CD4-positive, alpha-beta T cell (primary cell): ENCODE measurements around the gene MARCHF6. TPM values are rescaled to one million over a fixed set of nuclear protein-coding genes. Genes with fewer than 3 reads are reported as not detected.

Experiments used
- ATAC-seq: fragments of 200-7000 bp; cut with Tn5 transposase; one replicate; pipeline ENCODE4 v1.10.0; 2022; ENCODE audit warnings: mild to moderate bottlenecking; ENCODE audit not compliant: poor library complexity
- CTCF ChIA-PET: fragments of 350-600 bp; sonication (Branson Sonifier 250); formaldehyde crosslinking; loops from one replicate; lab custom pipeline; 2021; ENCODE audit warnings: antibody characterized with exemption, inconsistent platforms; lab: Charles Lee
- POLR2A ChIA-PET: fragments of 350-600 bp; sonication (Branson Sonifier 250); formaldehyde crosslinking; loops from one replicate; lab custom pipeline; 2021; ENCODE audit warnings: antibody characterized with exemption, inconsistent platforms; lab: Charles Lee
- DNase-seq, 14 experiments: peaks; one replicate each; pipeline ENCODE4 v3.0.0-alpha.2; 2013 to 2020; ENCODE audit warnings: mixed read lengths in 2 of 14
- H3K27ac ChIP-seq, 2 donors: one replicate each; pipeline versions ENCODE4 v1.5.1 to v1.7.0; 2013; ENCODE audit warnings: low read length in 2 of 2, low read depth in 1 of 2, mild to moderate bottlenecking in 1 of 2
- H3K27me3 ChIP-seq, 2 experiments: 1 replicate in 1 of 2; 2 replicates in 1 of 2; pipeline versions ENCODE4 v1.6.1 to v1.7.0; 2013; ENCODE audit warnings: low read length in 2 of 2, control low read depth in 1 of 2, mild to moderate bottlenecking in 1 of 2, moderate library complexity in 1 of 2; ENCODE audit not compliant: insufficient read depth in 2 of 2, control insufficient read depth in 1 of 2
- H3K36me3 ChIP-seq: one replicate; pipeline ENCODE4 v1.6.1; 2013; ENCODE audit warnings: low read length, control low read depth; ENCODE audit not compliant: insufficient read depth
- H3K4me1 ChIP-seq: one replicate; pipeline ENCODE4 v1.6.1; 2013; ENCODE audit warnings: low read length, control low read depth; ENCODE audit not compliant: insufficient read depth
- H3K4me3 ChIP-seq: one replicate; pipeline ENCODE4 v1.5.1; 2013; ENCODE audit warnings: mild to moderate bottlenecking, low read length, moderate library complexity
- H3K9me3 ChIP-seq, 2 experiments: 1 replicate in 1 of 2; 2 replicates in 1 of 2; pipeline versions ENCODE4 v1.6.1 to v1.7.0; 2013; ENCODE audit warnings: low read length in 2 of 2, mild to moderate bottlenecking in 2 of 2, control low read depth in 1 of 2, moderate library complexity in 1 of 2; ENCODE audit not compliant: control insufficient read depth in 1 of 2, insufficient read depth in 1 of 2
- H3K27ac Mint-ChIP-seq: one replicate; pipeline ENCODE4 v1.8.0; 2020; ENCODE audit warnings: mixed read lengths
- H3K27me3 Mint-ChIP-seq: one replicate; pipeline ENCODE4 v1.8.0; 2021; ENCODE audit warnings: mixed read lengths
- H3K36me3 Mint-ChIP-seq: one replicate; pipeline ENCODE4 v1.8.0; 2021; ENCODE audit warnings: low read depth, mixed read lengths
- H3K4me1 Mint-ChIP-seq: one replicate; pipeline ENCODE4 v1.8.0; 2021; ENCODE audit warnings: low read depth, mixed read lengths
- H3K4me3 Mint-ChIP-seq: one replicate; pipeline ENCODE4 v1.8.0; 2020; ENCODE audit warnings: mild to moderate bottlenecking, mixed read lengths
- H3K9me3 Mint-ChIP-seq: one replicate; pipeline ENCODE4 v1.8.0; 2020; ENCODE audit warnings: mixed read lengths
- intact Hi-C, 2 experiments: fragments of 100-400 bp; cut with DNase I in 1 of 2; cut with micrococcal nuclease in 1 of 2; formaldehyde crosslinking; loops; one replicate each; pipeline versions ENCODE4 v1.15.1 to v1.9.0; 2023 to 2025; cut with DNase I, micrococcal nuclease
- total RNA-seq, 174 experiments: library from RNA in 2 of 174; stranded (reverse) in 2 of 174; gene quantifications; one replicate each; pipeline ENCODE4 v1.2.3 and lab custom pipeline; 2021 to 2026
- TF ChIP-seq, protein P1 (sequence below): fragments of 200-600 bp; IDR thresholded peaks from one replicate; pipeline ENCODE4 v1.8.0; 2022; ENCODE audit warnings: antibody characterized with exemption, mild to moderate bottlenecking

MARCHF6 gene
- total RNA-seq, 2 experiments from 2014 or later = 176 to 182 TPM

GRCh38 chr5:10330511-10331230, 22.8 kb upstream of the MARCHF6 start:
- Histone ChIP-seq H3K4me3 (no peak overlapping the region), H3K9me3 (peaks cover 0 to 7% of the 10 kb centered on the region in 2 experiments), H3K27ac (no peak overlapping the region), H3K27me3 (peaks cover 29 to 34% of the 10 kb centered on the region in 2 experiments), H3K4me1 (peaks cover 13% of the 10 kb centered on the region), H3K36me3 (no peaks in the 10 kb centered on the region)
- H3K4me3 Mint-ChIP-seq = no peak overlapping the region
- H3K36me3 Mint-ChIP-seq = no peaks in the 10 kb centered on the region
- no peaks in the 10 kb centered on the region for H3K9me3 Mint-ChIP-seq
- TF ChIP-seq, protein P1, sequence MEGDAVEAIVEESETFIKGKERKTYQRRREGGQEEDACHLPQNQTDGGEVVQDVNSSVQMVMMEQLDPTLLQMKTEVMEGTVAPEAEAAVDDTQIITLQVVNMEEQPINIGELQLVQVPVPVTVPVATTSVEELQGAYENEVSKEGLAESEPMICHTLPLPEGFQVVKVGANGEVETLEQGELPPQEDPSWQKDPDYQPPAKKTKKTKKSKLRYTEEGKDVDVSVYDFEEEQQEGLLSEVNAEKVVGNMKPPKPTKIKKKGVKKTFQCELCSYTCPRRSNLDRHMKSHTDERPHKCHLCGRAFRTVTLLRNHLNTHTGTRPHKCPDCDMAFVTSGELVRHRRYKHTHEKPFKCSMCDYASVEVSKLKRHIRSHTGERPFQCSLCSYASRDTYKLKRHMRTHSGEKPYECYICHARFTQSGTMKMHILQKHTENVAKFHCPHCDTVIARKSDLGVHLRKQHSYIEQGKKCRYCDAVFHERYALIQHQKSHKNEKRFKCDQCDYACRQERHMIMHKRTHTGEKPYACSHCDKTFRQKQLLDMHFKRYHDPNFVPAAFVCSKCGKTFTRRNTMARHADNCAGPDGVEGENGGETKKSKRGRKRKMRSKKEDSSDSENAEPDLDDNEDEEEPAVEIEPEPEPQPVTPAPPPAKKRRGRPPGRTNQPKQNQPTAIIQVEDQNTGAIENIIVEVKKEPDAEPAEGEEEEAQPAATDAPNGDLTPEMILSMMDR = no peak
- POLR2A ChIA-PET = interaction anchor here (0.8 to 1.7 kb wide), 2 partner anchors 13 to 23 kb away, joined by 4 read pairs; partner anchors contain the start of gene MARCHF6
- intact Hi-C loops = no loop called here
- DNase-seq (no peak), ATAC-seq (no peak)
- H3K4me1 Mint-ChIP-seq = peaks cover 4% of the 10 kb centered on the region
- CTCF ChIA-PET = interaction anchor here (1.2 kb wide), 1 partner anchor 34 kb away, joined by 3 read pairs; no protein-coding TSS in a partner anchor
- peaks cover 51% of the 10 kb centered on the region for H3K27me3 Mint-ChIP-seq
- no peak overlapping the region for H3K27ac Mint-ChIP-seq

- Histone ChIP-seq H3K27me3 (peaks cover 29 to 34% of the 10 kb centered on the region in 2 experiments), H3K27ac (no peak overlapping the region), H3K9me3 (peaks cover 0 to 7% of the 10 kb centered on the region in 2 experiments), H3K4me3 (no peak overlapping the region), H3K4me1 (peaks cover 13% of the 10 kb centered on the region), H3K36me3 (no peaks in the 10 kb centered on the region)
- Mint-ChIP-seq H3K36me3 (no peaks in the 10 kb centered on the region), H3K4me3 (no peak overlapping the region), H3K9me3 (no peaks in the 10 kb centered on the region), H3K27ac (no peak overlapping the region), H3K27me3 (peaks cover 56% of the 10 kb centered on the region), H3K4me1 (peaks cover 4% of the 10 kb centered on the region)
- CTCF ChIA-PET = no interaction called here
- intact Hi-C loops = no loop called here
- DNase-seq (no peak), ATAC-seq (no peak)
- POLR2A ChIA-PET = interaction anchor here (0.8 to 1.7 kb wide), 2 partner anchors 12 to 22 kb away, joined by 4 read pairs; partner anchors contain the start of gene MARCHF6
- TF ChIP-seq, protein P1 = no peak
Observed at GRCh38 chr5:10331341-10331796, 22.1 kb upstream of the MARCHF6 start.

DNA sequence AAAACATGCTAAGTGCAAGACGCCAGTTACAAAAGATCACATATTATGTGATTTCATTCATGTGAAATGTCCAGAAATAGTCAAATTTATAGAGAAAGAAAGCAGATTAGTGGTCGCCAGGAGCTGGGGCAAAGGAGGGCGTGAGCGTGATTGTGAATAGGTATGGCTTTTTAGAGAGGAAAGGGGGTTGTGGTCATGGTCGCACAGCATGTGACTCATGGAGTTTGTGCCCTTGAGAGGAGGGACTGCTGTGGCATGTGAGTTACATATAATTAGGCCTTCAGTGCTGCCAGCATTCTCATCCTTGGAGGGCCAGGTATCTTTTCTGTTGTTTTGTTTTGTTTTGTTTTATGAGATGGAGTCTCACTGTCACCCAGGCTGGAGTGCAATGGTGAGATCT, 21.2 kb upstream of the MARCHF6 start:
- TF ChIP-seq, protein P1 = no peak
- peak overlapping the region; percentile 62 for H3K4me3 Mint-ChIP-seq
- ChIA-PET POLR2A (no interaction called here), CTCF (no interaction called here)
- DNase-seq (no peak), ATAC-seq (no peak)
- H3K36me3 Mint-ChIP-seq = no peaks in the 10 kb centered on the region
- Histone ChIP-seq H3K4me3 (no peak overlapping the region), H3K36me3 (no peaks in the 10 kb centered on the region), H3K27ac (no peak overlapping the region), H3K4me1 (peaks cover 13% of the 10 kb centered on the region), H3K9me3 (peaks cover 0 to 7% of the 10 kb centered on the region in 2 experiments), H3K27me3 (peaks cover 29 to 34% of the 10 kb centered on the region in 2 experiments)
- H3K27ac Mint-ChIP-seq = no peak overlapping the region
- peaks cover 56% of the 10 kb centered on the region for H3K27me3 Mint-ChIP-seq
- H3K4me1 Mint-ChIP-seq = peaks cover 4% of the 10 kb centered on the region
- no peaks in the 10 kb centered on the region for H3K9me3 Mint-ChIP-seq
- intact Hi-C loops = no loop called here
